ENCODE results near the gene TMEM229A.
"Not testable (repeated sequence)": the region's sequence is repeated elsewhere in the genome, so short reads cannot be mapped to it uniquely, and the experiment has no call there.

Gene TMEM229A

DNA sequence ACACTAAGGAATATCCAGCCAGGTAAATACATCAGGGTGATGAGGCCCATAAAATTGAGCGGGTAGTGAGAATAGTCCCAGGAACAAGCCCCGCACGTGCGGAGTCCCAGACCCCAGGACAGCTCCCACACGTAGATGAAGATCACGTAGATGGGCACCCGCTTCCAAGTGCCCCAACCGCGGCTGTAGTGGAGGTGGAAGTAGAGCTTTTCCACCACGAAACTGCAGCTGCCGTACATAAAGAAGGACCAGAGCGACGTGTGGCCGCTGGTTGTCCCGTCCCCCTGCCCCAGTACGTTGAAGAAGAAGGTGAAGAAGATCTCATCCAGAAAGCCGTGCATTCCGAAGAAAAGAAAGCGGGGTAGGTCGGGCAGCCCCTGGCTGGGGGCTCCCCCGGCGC is 948 bp downstream of the TMEM229A start:
- DNase-seq: no peak

DNA sequence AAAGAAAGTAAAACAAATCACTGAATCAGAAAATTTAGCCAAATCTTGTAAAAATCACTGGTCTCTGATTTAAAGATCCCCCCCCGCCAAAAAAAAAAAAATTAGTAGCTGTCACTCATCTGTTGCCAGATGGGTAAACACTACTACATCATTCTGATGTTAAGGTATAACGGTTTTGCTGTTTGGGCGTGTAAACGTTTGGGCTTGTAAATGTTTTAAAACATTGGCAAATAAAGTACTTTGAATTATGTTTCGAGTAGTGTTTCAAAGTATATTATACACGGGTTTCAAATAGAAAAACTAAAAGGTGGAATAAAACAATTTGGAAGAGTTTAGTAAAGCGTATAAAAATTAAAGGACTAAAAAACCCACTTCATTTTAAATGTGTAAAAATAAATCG is 1.5 kb downstream of the TMEM229A start:
- no peak for DNase-seq

DNA sequence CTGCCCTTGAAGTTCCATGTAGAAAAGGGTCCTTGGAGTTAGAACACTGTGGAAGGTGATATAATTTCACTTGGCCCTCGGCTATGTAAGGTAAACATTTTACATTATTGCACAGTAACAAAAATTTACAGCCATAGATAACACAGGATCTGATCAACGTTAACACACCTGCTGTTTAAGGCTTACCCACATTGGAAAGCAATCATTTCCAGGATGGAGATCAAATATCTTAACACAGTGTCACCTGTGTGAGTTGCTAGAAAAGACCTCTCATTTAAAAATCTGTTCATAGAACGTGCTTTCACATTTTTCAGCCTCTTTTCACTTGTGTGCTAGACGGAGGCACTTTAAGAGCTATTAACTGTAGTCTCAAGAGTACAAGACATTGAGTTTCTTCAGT is 1.9 kb downstream of the TMEM229A start:
- DNase-seq: no peak

DNA sequence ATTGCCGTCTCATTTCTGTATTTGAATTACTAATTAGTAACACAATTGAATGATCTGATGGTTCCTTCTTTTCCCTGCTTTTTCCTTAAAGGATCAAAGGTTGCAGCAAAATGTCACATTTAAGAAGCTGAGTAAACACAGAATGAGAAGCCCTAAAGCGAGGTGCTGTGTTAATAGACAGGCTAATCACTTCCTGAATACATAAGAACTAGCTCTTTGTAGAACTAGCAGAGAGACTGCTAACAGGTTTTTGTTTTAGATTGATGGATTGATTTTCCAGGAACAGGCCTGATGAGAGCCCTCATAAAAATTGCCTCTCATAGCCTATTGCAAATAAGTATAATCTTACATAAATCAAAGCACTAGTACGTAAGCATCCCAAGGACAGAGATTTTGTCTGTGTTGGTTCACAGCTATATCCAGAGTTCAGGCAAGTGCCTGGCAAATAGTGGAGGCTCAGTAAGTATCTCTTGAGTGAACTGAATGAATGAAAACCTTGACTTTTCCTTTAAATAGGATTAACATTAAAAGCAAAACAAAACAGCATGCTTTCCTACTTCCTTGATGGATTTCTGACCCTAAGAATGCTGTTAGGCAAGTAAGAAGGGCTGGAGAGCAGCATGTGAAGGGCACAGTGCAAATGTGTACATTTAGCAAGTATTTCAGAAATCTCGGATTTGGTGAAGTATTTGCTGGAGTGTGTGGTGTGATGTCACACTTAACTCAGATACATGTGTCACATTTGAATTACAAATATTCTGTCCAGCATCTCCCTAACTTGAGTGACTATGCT is 3.3 kb downstream of the TMEM229A start:
- no peak for DNase-seq

DNA sequence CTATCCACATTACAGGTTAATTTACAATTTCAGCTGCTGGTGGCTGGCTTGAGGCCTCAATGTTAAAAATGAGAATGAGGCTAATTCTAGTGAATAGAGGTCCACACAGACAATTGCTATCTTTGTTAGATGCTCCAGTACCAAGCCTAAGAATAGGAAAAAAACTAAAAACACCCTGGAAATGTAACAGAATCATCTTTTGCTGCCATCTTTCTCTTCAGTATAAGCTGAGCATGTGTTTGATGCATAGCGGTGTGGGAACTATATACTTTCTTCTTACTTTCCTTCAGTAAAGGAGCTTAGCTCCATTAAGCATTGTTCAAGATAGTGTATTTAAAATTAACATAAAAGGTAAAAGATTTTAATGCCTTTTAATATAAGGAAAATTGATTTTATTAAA is 5.6 kb downstream of the TMEM229A start:
- no peak for DNase-seq

DNA sequence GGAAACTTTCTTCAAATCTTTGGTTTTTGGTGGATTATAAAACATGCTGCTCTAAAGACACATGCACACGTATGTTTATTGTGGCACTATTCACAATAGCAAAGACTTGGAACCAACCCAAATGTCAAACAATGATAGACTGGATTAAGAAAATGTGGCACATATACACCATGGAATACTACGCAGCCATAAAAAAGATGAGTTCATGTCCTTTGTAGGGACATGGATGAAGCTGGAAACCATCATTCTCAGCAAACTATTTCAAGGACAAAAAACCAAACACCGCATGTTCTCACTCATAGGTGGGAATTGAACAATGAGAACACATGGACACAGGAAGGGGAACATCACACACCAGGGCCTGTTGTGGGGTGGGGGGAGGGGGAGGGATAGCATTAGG is 8.5 kb downstream of the TMEM229A start:
- DNase-seq: not testable (repeated sequence)

DNA sequence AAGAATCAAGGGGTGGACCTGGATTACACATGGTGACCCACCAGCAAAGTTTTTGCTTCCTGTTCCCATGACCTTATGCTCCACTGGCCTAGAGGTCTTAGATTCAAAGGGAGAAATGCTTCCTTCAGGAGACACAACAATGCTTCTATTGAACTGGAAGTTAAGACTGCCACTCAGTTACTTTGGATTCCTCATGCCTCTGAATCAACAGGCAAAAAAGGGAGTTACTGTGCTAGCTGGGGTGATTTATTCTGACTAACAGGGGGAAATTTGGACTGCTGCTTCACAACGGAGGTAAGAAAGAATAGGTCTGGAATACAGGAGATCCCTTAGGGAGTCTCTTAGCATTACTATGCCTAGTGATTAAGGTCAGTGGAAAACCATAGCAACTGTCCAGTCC is 10.3 kb downstream of the TMEM229A start:
- no peak for DNase-seq

DNA sequence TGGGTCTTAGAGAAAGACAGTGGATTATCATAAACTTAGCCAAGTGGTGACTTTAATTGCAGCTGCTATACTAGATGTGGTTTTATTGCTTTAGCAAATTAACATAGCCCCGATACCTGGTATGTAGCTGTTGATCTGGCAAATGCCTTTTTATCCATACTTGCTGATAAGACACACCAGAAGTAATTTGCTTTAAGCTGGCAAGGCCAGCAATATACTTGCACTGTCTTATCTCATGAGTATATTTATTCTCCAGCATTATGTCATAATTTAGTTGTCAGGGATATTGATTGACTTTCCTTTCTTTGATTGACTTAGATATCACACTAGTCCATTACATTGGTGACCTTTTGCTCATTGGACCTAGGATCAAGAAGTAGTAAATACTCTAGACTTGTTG is 12.8 kb downstream of the TMEM229A start:
- DNase-seq: no peak

DNA sequence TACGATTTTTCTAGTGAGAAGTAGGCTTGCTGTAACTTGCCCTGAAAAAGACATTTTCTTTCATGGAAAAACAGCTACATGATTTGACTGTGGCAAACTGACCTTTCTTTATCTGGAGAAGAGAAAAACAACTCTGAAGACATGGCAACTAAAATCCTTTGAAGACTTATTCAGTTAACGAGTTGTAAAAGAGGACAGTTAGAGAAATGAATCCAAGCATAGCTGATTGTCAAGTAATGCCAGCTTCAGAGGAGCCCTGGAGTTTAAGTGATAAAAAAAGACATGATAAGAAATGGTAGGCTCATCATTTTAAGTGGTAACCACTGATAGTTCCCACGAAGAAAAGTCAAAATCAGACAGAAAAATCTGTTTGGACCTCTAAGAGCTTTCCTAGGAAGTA is 19.6 kb downstream of the TMEM229A start:
- no peak for DNase-seq

DNA sequence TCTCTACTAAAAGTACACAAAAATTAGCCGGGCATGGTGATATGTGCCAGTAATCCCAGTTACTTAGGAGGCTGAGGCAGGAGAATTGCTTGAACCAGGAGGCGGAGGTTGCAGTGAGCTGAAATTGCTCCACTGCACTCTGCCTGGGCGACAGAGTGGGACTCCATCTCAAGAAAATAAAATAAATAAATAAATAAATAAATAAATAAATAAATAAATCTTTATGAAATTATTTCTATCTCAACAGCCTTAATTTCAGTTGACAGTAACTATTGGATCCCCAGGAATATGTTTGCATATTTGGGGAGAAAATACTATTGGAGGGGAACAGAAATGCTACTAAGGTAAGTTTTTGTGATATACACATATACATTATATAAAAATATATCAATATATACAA is 20.0 kb downstream of the TMEM229A start:
- no peak for DNase-seq

DNA sequence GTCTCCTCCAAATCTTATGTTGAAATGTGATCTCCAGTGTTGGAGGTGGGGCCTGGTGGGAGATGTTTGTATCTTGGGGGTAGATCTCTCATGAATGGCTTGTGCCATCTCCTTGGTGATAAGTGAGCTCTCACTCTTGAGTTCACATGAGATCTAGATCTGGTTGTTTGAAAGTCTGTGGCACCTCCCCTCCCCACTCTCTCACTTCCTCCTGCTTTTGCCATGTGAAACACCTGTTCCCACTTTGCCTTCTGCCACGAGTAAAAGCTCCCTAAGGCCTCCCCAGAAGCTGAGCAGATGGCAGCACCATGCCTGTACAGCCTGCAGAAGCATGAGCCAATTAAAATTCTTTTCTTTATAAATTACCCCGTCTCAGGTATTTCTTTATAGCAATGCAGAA is 23.5 kb downstream of the TMEM229A start:
- DNase-seq: no peak

DNA sequence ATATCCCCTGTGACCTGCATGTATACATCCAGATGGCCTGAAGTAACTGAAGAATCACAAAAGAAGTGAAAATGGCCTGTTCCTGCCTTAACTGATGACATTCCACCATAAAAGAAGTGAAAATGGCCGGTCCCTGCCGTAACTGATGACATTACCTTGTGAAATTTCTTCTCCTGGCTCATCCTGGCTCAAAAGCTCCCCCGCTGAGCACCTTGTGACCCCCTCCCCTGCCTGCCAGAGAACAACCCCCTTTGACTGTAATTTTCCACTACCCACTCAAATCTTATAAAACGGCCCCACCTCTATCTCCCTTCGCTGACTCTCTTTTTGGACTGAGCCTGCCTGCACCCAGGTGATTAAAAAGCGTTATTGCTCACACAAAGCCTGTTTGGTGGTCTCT is 24.6 kb downstream of the TMEM229A start:
- DNase-seq: not testable (repeated sequence)

DNA sequence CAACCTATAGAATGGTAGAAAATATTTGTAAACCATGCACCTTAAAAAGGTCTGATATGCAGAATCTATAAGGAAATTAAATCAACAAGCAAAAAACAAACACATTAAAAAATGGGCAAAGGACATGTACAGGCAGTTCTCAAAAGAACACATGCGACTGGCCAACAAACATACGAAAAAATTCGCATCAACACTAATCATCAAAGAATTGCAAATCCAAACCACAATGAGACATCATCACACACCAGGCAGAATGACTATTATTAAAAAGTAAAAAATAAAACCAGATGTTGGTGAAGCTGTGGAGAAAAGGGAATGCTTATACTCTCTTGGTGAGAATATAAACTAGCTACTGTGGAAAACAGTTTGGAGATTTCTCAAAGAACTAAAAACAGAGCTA is 33.2 kb downstream of the TMEM229A start:
- no peak for DNase-seq

DNA sequence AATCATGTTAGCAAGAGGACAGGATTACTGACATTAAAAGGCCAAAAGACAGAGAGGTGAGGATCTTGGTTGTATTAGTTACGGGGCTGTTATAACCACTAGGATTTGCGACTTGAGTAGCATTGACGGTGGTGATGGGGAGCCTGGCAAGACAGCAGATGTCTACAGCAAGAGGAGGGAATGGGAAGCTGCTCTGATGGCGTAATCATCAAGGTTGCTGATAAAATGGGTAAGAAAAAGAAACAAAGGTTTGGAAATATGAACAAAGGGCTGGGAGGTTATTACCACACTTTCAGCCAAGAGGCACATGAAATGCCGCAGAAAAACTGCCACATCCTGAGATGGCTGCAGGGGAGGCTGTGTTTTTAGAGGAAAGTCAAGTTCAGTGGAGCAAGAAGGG is 33.9 kb downstream of the TMEM229A start:
- no peak for DNase-seq

DNA sequence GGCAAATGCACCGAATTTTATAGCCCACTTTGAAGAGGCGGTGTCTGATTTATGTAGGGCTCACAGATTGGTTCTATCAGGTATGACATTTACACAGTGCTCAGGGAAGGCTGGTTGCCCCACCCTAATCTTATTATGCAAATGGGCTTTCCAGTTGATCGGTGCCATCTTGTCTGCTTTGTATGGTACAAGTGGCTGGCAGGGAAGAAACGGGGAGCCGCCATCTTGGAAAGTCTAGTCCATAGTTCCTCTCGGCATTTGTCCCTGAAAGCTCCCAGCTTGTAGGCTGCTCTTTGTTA is 36.6 kb downstream of the TMEM229A start:
- no peak for DNase-seq

DNA sequence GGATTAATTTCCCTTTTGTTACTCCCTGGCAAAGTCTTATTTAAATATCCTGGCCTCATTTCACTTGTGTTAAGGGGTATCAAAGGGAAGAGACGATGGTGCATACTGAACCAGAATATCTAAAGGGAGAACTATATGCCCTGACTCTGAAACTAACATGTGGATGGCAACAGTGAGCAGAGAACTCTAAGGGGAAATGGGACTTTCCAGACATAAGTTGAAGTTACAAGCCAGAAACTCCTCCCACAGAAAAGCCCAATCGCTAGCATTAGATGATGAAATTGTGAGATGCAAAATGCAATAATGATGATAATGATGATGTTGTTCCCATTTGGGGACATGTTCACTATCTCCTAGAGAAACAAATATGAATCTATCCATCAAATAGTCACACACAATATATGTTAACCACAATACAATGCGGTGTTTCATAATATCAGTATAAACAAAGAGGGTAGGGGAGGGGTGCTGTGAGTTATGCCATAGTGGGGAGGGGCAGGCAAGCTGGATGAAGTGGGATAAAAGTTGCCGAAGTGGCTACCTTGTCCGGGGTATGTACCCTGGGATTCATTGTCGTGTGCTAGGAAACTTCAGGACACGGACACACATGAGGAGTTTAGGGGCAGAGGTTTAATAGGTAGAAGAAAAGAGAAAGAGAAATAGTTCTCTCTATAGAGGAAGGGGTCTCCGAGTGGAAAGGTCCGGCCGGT is 37.1 kb downstream of the TMEM229A start:
- no peak for DNase-seq

DNA sequence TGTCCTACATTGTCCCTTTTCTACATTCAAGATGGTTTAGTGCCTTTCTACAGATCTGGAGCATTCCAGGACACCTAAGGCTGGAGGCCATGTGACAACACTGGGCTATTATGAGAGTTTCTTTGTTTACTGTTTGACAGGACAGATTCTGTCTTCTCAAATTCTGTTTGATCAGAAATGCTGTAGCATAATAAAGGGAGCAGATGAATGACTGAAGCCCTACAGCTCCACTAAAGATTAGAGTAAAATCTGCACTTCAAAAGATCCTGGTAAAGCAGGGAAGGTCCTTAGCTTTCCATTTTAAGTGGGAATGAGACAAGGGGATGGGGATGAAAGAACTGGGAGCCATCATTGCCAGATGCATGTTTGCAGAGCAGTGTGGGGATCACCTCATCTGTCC is 38.4 kb downstream of the TMEM229A start:
- no peak for DNase-seq

DNA sequence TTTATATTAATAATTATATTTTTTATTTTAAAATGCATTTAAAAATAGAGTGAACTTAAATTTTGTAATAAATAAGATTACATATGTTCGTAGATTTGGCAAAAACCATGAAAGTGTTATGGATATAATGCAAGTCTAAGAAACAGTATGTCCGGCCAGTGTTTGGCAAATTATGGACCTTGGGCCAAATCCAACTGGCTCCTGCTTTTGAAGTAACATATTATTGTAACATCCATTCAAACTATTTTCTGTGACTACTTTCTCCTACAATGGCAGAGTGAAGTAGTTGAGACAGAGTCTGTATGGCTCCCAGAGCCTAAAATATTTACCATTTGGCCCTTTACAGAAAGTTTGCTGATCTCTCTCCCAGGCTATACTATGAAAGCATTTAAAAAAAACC is 38.9 kb downstream of the TMEM229A start:
- DNase-seq: no peak

DNA sequence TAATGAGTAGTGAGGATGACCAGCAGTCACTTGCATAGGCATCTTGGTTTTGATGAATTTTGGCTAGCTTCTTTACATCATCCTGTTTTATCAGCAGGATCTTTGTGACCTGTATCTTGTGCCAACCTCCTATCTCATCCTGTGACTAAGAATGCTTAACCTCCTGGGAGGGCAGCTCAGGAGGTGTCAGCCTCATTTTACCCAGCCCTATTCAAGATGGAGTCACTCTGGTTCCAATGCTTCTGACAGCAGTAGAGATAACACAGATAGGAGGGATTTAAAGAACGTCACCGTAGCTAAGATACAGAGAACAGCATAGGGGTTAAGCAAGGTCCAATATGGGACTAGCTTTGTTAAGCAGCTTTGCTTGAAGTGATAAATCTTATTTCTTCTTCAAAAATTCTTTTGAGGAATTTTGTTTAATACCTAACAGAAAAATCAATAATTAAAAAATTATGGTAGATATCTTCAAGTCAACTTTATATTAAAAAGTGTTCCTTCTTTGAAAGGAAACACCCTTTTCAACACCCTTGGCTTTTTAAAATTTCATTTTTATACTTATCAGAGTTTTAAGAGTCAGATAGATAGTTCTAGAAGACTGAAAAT is 39.9 kb downstream of the TMEM229A start:
- no peak for DNase-seq

DNA sequence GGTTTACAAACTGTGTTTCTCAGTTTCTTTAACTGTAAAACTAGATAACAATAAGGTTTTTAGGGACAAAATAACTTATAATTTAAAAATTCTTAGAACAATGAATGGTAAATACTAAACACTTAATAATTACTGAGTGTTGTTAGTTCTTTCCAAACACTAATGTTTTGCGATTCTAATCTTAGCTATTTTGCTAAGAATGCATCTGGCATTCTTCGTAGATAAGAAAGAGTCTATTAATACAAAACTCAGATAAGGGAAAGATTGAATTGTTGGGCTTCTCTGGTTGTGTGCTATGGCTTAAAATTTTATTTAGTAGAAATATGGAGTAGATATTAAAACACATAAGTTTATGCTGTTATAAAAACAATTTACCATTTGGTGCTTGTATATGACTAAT is 45.4 kb downstream of the TMEM229A start:
- DNase-seq: no peak
